ENCODE data around the gene FKBP11. TPM values are rescaled to one million over a fixed set of nuclear protein-coding genes. Genes with fewer than 3 reads are reported as not detected.

Gene FKBP11
- total RNA-seq, 1 experiment from 2014 or later: 18.5 TPM

DNA sequence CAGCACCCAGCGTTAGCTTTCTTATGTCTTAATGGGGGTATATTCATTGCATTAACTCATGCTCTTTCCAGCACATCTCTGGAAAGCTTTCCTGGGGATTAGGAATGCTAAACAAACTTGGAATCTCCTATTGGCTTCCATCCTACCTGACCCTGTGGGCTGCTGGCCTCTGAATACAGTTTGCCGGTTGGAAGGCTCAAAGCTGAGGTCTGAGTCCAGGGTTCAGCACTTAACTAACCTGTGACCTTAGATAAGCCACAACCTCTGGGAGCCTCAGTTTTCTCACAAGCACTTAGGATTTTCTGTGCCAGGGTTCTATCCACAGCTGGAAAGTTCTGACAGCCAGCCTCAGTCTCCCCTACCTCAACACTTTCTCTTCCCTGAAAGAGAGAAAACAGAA is 46.7 kb downstream of the FKBP11 start:
- POLR2A ChIA-PET: no interaction called here
- BruUV-seq (replicated peaks): no TSS peak
- CTCF ChIA-PET: no interaction called here
- Histone ChIP-seq H3K27me3 (ENCODE audit: insufficient read depth, low read length) (peaks cover 11% of the 10 kb centered on the region; the same call in 1 of the 2 replicates), H3K9me2 (ENCODE audit: insufficient read depth) (no peaks in the 10 kb centered on the region), H3K9ac (ENCODE audit: low read length) (no peak overlapping the region), H4K20me1 (ENCODE audit: insufficient read depth) (no peaks in the 10 kb centered on the region), H3K4me1 (ENCODE audit: control insufficient read depth in 1 of 2, insufficient read depth in 2 of 2, low read length in 2 of 2) (peaks cover 0 to 1% of the 10 kb centered on the region in 2 experiments; a peak in 1 of 4 replicates), H2AFZ (ENCODE audit: low read depth, low read length, poor library complexity, severe bottlenecking) (no peak overlapping the region), H3K79me2 (ENCODE audit: insufficient read depth, low read length) (no peaks in the 10 kb centered on the region), H3K9me3 (ENCODE audit: control insufficient read depth in 1 of 2, insufficient read depth in 1 of 2, low read depth in 1 of 2, low read length in 2 of 2) (no peaks in the 10 kb centered on the region), H3K4me2 (ENCODE audit: low read length) (no peak overlapping the region), H3K4me3 (replicated peaks in 1 of 2; ENCODE audit: low read depth in 1 of 2, low read length in 2 of 2) (no peak overlapping the region), H3K36me3 (ENCODE audit: control insufficient read depth in 1 of 2, insufficient read depth in 2 of 2, low read length in 2 of 2) (no peaks in the 10 kb centered on the region), H3K27ac (ENCODE audit: low read depth, low read length) (no peak overlapping the region)
- RAD21 ChIA-PET (ENCODE audit: low non-redundant PET in 1 of 2, low total read pairs in 2 of 2, uncharacterized antibody in 2 of 2, unreplicated experiment in 2 of 2): no interaction called here
- no peak for DNase-seq (ENCODE audit: low read depth, low spot score)
- no peak for ATAC-seq
- TF ChIP-seq EZH2phosphoT487 (IDR thresholded peaks at IDR 0.05; ENCODE audit: borderline replicate concordance): no peak
- TF ChIP-seq, protein P1, sequence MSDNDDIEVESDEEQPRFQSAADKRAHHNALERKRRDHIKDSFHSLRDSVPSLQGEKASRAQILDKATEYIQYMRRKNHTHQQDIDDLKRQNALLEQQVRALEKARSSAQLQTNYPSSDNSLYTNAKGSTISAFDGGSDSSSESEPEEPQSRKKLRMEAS (IDR thresholded peaks at IDR 0.05): no peak
- no peak for TF ChIP-seq CBX3 (IDR thresholded peaks at IDR 0.05; ENCODE audit: low read depth)
- TF ChIP-seq FOSL1 (IDR thresholded peaks at IDR 0.05; ENCODE audit: low read depth): no peak
- no peak for TF ChIP-seq YY1 (IDR thresholded peaks at IDR 0.05; ENCODE audit: extremely low read depth, insufficient replicate concordance, low read depth, low read length)
- no peak for TF ChIP-seq ZNF274 (IDR thresholded peaks at IDR 0.05; ENCODE audit: low read depth, low read length)
- no peak for TF ChIP-seq ELF1 (IDR thresholded peaks at IDR 0.05; ENCODE audit: borderline replicate concordance, low read depth)
- no peak for TF ChIP-seq SIN3A (IDR thresholded peaks at IDR 0.05; ENCODE audit: low read depth)
- TF ChIP-seq, protein P2, sequence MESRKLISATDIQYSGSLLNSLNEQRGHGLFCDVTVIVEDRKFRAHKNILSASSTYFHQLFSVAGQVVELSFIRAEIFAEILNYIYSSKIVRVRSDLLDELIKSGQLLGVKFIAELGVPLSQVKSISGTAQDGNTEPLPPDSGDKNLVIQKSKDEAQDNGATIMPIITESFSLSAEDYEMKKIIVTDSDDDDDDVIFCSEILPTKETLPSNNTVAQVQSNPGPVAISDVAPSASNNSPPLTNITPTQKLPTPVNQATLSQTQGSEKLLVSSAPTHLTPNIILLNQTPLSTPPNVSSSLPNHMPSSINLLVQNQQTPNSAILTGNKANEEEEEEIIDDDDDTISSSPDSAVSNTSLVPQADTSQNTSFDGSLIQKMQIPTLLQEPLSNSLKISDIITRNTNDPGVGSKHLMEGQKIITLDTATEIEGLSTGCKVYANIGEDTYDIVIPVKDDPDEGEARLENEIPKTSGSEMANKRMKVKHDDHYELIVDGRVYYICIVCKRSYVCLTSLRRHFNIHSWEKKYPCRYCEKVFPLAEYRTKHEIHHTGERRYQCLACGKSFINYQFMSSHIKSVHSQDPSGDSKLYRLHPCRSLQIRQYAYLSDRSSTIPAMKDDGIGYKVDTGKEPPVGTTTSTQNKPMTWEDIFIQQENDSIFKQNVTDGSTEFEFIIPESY (IDR thresholded peaks at IDR 0.05; ENCODE audit: extremely low read depth, insufficient replicate concordance, low read length): no peak
- no peak for TF ChIP-seq TCF7L2 (IDR thresholded peaks at IDR 0.05; ENCODE audit: borderline replicate concordance, extremely low read depth, insufficient read depth, insufficient read length)
- TF ChIP-seq EZH2 (IDR thresholded peaks at IDR 0.05): no peak
- TF ChIP-seq, protein P3, sequence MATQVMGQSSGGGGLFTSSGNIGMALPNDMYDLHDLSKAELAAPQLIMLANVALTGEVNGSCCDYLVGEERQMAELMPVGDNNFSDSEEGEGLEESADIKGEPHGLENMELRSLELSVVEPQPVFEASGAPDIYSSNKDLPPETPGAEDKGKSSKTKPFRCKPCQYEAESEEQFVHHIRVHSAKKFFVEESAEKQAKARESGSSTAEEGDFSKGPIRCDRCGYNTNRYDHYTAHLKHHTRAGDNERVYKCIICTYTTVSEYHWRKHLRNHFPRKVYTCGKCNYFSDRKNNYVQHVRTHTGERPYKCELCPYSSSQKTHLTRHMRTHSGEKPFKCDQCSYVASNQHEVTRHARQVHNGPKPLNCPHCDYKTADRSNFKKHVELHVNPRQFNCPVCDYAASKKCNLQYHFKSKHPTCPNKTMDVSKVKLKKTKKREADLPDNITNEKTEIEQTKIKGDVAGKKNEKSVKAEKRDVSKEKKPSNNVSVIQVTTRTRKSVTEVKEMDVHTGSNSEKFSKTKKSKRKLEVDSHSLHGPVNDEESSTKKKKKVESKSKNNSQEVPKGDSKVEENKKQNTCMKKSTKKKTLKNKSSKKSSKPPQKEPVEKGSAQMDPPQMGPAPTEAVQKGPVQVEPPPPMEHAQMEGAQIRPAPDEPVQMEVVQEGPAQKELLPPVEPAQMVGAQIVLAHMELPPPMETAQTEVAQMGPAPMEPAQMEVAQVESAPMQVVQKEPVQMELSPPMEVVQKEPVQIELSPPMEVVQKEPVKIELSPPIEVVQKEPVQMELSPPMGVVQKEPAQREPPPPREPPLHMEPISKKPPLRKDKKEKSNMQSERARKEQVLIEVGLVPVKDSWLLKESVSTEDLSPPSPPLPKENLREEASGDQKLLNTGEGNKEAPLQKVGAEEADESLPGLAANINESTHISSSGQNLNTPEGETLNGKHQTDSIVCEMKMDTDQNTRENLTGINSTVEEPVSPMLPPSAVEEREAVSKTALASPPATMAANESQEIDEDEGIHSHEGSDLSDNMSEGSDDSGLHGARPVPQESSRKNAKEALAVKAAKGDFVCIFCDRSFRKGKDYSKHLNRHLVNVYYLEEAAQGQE (IDR thresholded peaks at IDR 0.05; ENCODE audit: low read depth): no peak
- no peak for TF ChIP-seq SP1 (IDR thresholded peaks at IDR 0.05; ENCODE audit: low read depth)
- TF ChIP-seq EGR1 (IDR thresholded peaks at IDR 0.05; ENCODE audit: low read depth): no peak
- intact Hi-C loops (cut with micrococcal nuclease): no loop called here
